Ascending aorta (tissue), 2 donors: ENCODE measurements around the gene KIRREL3. TPM values are rescaled to one million over a fixed set of nuclear protein-coding genes. Genes with fewer than 3 reads are reported as not detected.

Source experiments
- DNase-seq, 2 donors: peaks; one replicate each; pipeline ENCODE4 v3.0.0-alpha.2; 2019; ENCODE audit warnings: low spot score in 2 of 2
- H3K27ac ChIP-seq, 2 donors: fragments of 200-600 bp; sonication (generic); one replicate each; pipeline ENCODE4 v1.5.1; 2016 to 2017; ENCODE audit warnings: mild to moderate bottlenecking in 1 of 2
- H3K27me3 ChIP-seq: fragments of 200-600 bp; sonication (generic); one replicate; pipeline ENCODE4 v1.5.1; 2017
- H3K36me3 ChIP-seq, 2 donors: fragments of 200-600 bp; sonication (generic); one replicate each; pipeline ENCODE4 v1.5.1; 2016
- H3K4me1 ChIP-seq, 2 donors: fragments of 200-600 bp; sonication (generic); one replicate each; pipeline ENCODE4 v1.5.1; 2016 to 2017; ENCODE audit warnings: mild to moderate bottlenecking in 1 of 2
- H3K4me3 ChIP-seq, 2 donors: fragments of 200-600 bp; sonication (generic); one replicate each; pipeline ENCODE4 v1.5.1; 2016 to 2017; ENCODE audit warnings: mild to moderate bottlenecking in 1 of 2
- H3K9me3 ChIP-seq, 2 donors: fragments of 200-600 bp; sonication (generic); one replicate each; pipeline ENCODE4 v1.5.1; 2016
- intact Hi-C: fragments of 100-400 bp; cut with DNase I; formaldehyde crosslinking; loops from one replicate; pipeline ENCODE4 v1.15.1; 2023
- total RNA-seq: library from RNA; depleted of rRNA; stranded (reverse); fragments of >200 nt; gene quantifications from one replicate; pipeline ENCODE4 v1.1.0, GENCODE V29; 2016
- TF ChIP-seq, protein P1 (sequence below), 3 experiments: fragments of 200-600 bp in 2 of 3; fragments of 450-650 bp in 1 of 3; sonication (generic) in 2 of 3; IDR thresholded peaks; one replicate each; pipeline ENCODE4 v1.5.1; 2016 to 2019; ENCODE audit warnings: antibody characterized with exemption in 3 of 3, mild to moderate bottlenecking in 1 of 3, moderate library complexity in 1 of 3

KIRREL3 gene
- total RNA-seq, 1 donor from 2014 or later, result not detected

DNA sequence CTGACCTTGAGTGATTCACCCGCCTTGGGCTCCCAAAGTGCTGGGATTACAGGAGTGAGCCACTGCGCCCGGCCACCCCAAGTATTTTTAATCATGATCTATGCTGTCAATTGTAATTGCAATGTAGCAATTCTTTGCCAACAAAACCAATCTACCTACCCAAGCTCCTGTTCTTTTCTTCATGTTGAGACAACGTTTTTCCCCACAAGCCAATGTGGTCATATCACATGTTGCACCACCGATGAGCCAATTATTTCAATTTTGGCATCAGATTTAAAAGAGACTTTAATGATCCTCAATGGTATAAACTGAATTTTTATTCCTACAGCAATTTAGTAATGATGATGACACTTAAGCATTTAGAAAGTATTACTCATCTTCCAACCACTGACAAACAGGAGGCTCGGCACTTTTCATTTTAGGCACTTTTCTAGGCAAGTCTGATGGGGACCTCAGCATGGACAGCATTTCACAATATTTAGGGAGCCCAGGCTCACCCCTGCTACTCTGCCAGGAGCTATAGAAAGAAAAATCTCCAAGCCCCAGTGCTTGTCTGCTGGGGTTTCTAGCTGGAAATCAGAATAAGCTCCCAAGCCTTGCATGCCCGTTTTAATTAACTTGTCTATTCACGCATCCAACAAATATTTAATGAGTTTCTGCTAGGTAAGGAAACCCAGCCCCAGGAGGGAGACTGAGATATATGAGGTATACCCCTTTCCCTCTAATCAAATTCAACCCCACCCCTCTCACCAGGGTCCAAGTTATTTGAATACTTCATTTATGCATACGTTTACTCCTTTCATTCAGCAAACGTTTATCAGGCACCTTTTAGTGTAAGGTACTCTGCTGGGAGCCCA is 353.6 kb downstream of the KIRREL3 start:
- TF ChIP-seq, protein P1, sequence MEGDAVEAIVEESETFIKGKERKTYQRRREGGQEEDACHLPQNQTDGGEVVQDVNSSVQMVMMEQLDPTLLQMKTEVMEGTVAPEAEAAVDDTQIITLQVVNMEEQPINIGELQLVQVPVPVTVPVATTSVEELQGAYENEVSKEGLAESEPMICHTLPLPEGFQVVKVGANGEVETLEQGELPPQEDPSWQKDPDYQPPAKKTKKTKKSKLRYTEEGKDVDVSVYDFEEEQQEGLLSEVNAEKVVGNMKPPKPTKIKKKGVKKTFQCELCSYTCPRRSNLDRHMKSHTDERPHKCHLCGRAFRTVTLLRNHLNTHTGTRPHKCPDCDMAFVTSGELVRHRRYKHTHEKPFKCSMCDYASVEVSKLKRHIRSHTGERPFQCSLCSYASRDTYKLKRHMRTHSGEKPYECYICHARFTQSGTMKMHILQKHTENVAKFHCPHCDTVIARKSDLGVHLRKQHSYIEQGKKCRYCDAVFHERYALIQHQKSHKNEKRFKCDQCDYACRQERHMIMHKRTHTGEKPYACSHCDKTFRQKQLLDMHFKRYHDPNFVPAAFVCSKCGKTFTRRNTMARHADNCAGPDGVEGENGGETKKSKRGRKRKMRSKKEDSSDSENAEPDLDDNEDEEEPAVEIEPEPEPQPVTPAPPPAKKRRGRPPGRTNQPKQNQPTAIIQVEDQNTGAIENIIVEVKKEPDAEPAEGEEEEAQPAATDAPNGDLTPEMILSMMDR (IDR thresholded peaks at IDR 0.05), result no peak
- no peaks in the 10 kb centered on the region for H3K27me3 ChIP-seq
- no peak for DNase-seq
- intact Hi-C loops, result no loop called here
- no peak overlapping the region for H3K27ac ChIP-seq
- H3K9me3 ChIP-seq, result no peaks in the 10 kb centered on the region
- no peaks in the 10 kb centered on the region for H3K4me1 ChIP-seq
- no peak overlapping the region for H3K4me3 ChIP-seq
- H3K36me3 ChIP-seq, result no peaks in the 10 kb centered on the region

DNA sequence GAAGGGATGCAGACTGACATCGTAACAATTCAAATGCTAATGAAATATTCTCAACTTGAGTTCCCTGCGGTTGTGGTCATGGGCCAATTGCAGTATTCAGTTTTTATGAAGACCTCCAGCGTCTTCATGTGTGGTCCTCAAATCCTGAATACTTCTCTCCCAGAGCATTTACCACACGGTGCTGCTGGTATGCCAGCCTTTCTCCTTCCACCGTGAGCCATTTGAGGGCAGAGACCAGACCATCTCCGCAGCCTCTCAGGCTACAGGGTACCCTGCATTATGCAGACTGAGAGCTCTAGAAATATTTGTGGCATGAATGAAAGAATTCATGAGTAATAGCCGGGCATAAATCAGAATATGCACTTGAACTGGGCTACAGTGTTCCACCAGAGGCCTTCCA is 355.4 kb downstream of the KIRREL3 start:
- no peak for DNase-seq
- Histone ChIP-seq H3K27ac (no peak overlapping the region), H3K27me3 (no peaks in the 10 kb centered on the region), H3K9me3 (no peaks in the 10 kb centered on the region), H3K4me3 (no peak overlapping the region), H3K4me1 (no peaks in the 10 kb centered on the region), H3K36me3 (no peaks in the 10 kb centered on the region)
- TF ChIP-seq, protein P1 (IDR thresholded peaks at IDR 0.05), result no peak
- intact Hi-C loops, result no loop called here

DNA sequence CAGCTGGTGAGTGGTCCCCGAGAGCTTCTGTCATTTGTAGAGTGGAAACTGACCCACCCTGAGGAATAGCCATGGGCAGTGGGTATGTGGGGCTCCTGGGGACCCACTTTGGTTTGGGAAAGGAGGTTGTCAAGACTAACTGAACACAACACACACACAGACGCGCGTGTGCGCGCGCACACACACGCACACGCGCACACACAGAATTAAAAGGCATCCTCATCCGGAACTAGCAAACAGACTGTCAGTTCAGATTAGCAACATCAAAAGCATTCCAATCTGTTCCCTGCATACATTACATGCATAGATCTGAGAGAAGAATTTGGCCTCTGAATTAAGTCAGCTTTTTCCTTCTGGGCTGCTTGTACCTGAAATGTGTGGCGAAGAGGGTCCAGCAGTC is 360.4 kb downstream of the KIRREL3 start:
- intact Hi-C loops, result no loop called here
- Histone ChIP-seq H3K27me3 (no peaks in the 10 kb centered on the region), H3K36me3 (no peaks in the 10 kb centered on the region), H3K4me3 (no peak overlapping the region), H3K4me1 (no peaks in the 10 kb centered on the region), H3K9me3 (no peaks in the 10 kb centered on the region), H3K27ac (no peak overlapping the region)
- no peak for DNase-seq
- TF ChIP-seq, protein P1 (IDR thresholded peaks at IDR 0.05), result no peak

DNA sequence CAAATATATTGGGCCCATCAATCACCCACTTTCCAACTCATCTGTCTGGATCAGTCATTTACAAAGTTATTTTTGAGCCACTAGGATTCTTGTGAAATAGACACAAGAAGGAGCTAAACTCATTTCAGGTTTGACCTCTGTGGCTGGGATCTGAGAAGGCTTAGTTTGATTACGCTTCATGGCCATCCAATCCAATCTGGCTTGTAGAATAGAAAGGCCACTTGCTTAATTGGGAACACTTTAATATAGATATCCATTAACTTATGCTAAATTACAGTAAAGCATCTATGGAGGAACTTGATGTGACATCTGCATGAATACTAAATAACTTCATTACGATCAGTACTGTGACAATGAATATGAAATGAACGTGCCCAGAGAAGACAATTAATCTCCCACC is 360.9 kb downstream of the KIRREL3 start:
- intact Hi-C loops, result no loop called here
- H3K4me1 ChIP-seq, result no peaks in the 10 kb centered on the region
- H3K36me3 ChIP-seq, result no peaks in the 10 kb centered on the region
- TF ChIP-seq, protein P1 (IDR thresholded peaks at IDR 0.05), result no peak
- no peak overlapping the region for H3K27ac ChIP-seq
- no peaks in the 10 kb centered on the region for H3K9me3 ChIP-seq
- DNase-seq, result no peak
- no peak overlapping the region for H3K4me3 ChIP-seq
- no peaks in the 10 kb centered on the region for H3K27me3 ChIP-seq

DNA sequence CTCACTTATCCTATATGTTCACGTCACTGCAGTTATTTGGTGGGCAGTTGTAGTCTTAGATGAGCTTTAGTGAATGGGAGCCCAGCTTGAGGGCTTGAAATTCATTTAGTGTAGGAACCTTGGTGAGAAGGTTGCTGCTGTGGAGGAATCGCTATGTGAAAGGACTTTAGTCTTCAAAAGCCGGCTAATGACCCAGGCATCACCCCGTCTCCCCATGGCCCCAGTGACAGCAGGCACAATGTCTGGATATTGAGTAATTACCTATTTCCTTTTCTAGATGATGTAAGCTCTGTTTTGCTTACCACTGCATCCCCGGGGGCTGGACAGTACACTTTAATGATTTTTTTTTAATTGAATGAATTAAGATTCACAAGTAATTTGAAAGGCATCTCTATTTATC is 361.9 kb downstream of the KIRREL3 start:
- DNase-seq, result no peak
- H3K27ac ChIP-seq, result no peak overlapping the region
- no peaks in the 10 kb centered on the region for H3K36me3 ChIP-seq
- H3K9me3 ChIP-seq, result no peaks in the 10 kb centered on the region
- H3K27me3 ChIP-seq, result no peaks in the 10 kb centered on the region
- intact Hi-C loops, result no loop called here
- no peaks in the 10 kb centered on the region for H3K4me1 ChIP-seq
- H3K4me3 ChIP-seq, result no peak overlapping the region
- TF ChIP-seq, protein P1 (IDR thresholded peaks at IDR 0.05), result no peak
